ENCODE data around the gene ANXA10. TPM values are rescaled to one million over a fixed set of nuclear protein-coding genes. Genes with fewer than 3 reads are reported as not detected.

ANXA10 gene
- total and polyA plus RNA-seq, 2 experiments from 2014 or later: not detected

DNA sequence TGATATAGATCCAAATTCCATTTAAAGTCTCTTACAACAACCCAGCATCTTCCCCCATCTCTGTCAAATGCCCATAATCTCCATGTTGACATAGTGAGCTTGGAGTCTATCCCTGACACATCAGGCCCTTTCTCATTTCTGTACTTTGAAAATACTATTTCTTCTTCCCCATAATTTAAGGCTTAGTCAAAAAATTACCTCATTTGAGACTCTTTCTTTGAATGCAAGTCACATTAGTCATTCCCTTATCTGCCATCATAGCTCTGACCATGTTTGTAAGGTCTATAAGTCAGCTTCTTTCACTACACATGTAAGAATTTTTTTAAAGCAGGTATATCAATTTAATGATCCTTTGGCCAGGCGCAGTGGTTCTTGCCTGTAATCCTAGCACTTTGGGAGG, 126.3 kb downstream of the ANXA10 start:
- H3K4me3 ChIP-seq: no peak overlapping the region
- no peaks in the 10 kb centered on the region for H3K4me1 ChIP-seq (ENCODE audit: low read depth)
- no peaks in the 10 kb centered on the region for H3K27me3 ChIP-seq
- no peaks in the 10 kb centered on the region for H3K9me3 ChIP-seq (ENCODE audit: low read depth)
- no peaks in the 10 kb centered on the region for H3K36me3 ChIP-seq
- H3K27ac ChIP-seq: no peak overlapping the region
- DNase-seq (ENCODE audit: low read depth in 1 of 2, low spot score in 1 of 2): peak in 1 of 2 donors; percentile 59
- TF ChIP-seq, protein P1, sequence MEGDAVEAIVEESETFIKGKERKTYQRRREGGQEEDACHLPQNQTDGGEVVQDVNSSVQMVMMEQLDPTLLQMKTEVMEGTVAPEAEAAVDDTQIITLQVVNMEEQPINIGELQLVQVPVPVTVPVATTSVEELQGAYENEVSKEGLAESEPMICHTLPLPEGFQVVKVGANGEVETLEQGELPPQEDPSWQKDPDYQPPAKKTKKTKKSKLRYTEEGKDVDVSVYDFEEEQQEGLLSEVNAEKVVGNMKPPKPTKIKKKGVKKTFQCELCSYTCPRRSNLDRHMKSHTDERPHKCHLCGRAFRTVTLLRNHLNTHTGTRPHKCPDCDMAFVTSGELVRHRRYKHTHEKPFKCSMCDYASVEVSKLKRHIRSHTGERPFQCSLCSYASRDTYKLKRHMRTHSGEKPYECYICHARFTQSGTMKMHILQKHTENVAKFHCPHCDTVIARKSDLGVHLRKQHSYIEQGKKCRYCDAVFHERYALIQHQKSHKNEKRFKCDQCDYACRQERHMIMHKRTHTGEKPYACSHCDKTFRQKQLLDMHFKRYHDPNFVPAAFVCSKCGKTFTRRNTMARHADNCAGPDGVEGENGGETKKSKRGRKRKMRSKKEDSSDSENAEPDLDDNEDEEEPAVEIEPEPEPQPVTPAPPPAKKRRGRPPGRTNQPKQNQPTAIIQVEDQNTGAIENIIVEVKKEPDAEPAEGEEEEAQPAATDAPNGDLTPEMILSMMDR (IDR thresholded peaks at IDR 0.05; ENCODE audit: low read depth, low read length): no peak

DNA sequence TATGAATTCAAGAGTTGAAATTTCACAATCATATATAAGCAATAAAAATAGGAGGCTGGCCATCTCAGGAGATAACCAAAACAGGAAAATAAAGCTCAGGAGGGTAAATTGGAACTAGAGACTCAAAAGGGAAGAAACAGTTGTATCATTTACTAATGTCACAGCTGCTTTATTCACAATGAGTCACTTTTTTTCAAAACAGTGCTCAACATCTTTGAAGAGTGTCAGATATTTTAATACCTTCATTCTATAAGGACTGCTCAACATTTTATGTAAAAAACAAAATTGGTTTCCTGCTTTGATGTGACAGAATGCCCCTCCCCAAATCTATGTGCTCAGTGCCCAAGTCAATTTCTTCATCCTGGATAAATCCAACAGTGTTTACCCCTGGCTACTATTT, 128.6 kb downstream of the ANXA10 start:
- Histone ChIP-seq H3K36me3 (no peaks in the 10 kb centered on the region), H3K4me3 (no peak overlapping the region), H3K27me3 (no peaks in the 10 kb centered on the region), H3K9me3 (ENCODE audit: low read depth) (no peaks in the 10 kb centered on the region), H3K27ac (no peak overlapping the region), H3K4me1 (ENCODE audit: low read depth) (no peaks in the 10 kb centered on the region)
- DNase-seq (ENCODE audit: low read depth in 1 of 2, low spot score in 1 of 2): no peak
- TF ChIP-seq, protein P1 (IDR thresholded peaks at IDR 0.05; ENCODE audit: low read depth, low read length): no peak

DNA sequence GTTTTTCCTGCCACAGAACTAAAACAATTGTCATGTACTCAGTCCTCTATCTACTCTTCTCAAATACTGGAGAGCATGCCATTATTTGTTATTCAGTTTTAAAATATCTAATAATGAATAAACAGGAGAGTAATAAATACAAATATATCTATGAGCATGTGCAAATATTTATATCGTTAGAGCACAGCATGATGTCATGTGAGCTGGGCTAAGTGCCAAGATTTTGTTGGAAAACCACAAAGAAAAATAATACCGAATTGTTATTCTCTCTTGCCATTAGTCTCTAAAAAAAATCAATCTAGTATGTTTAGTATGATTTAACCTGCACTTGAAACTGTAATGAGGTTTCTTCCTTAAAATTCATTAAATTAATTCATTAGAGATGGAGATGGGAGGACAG, 129.0 kb downstream of the ANXA10 start:
- no peaks in the 10 kb centered on the region for H3K36me3 ChIP-seq
- H3K4me3 ChIP-seq: no peak overlapping the region
- no peaks in the 10 kb centered on the region for H3K27me3 ChIP-seq
- TF ChIP-seq, protein P1 (IDR thresholded peaks at IDR 0.05; ENCODE audit: low read depth, low read length): no peak
- peak in 1 of 2 donors; percentile 80 for DNase-seq (ENCODE audit: low read depth in 1 of 2, low spot score in 1 of 2)
- no peaks in the 10 kb centered on the region for H3K4me1 ChIP-seq (ENCODE audit: low read depth)
- no peaks in the 10 kb centered on the region for H3K9me3 ChIP-seq (ENCODE audit: low read depth)
- H3K27ac ChIP-seq: no peak overlapping the region

Other genes with a start within 250 kb of the ANXA10 start
- gene DDX60, start 226.2 kb downstream of the ANXA10 start, total RNA-seq: 4.8 and 5.8 TPM in 2 replicates
- gene DDX60, start 226.2 kb downstream of the ANXA10 start, polyA plus RNA-seq: 0.36 and 1.8 TPM in 2 replicates